Loucy (cell line): ENCODE data around the gene C11orf68.

ENCODE experiments used
- H2AFZ ChIP-seq: fragments of 200-600 bp; sonication (generic); 2 replicates; pipeline ENCODE4 v1.6.0; 2016; ENCODE audit warnings: antibody characterized with exemption, mild to moderate bottlenecking, low read length, moderate library complexity
- H3F3A ChIP-seq: fragments of 200-600 bp; 2 replicates; pipeline ENCODE4 v1.6.0; 2016; ENCODE audit warnings: antibody characterized with exemption, low read depth, mild to moderate bottlenecking
- H3K27me3 ChIP-seq: fragments of 200-600 bp; sonication (generic); 2 replicates; pipeline ENCODE4 v1.6.1; 2014; ENCODE audit warnings: low read length, mild to moderate bottlenecking; ENCODE audit not compliant: insufficient read depth, poor library complexity, severe bottlenecking
- H3K36me3 ChIP-seq: fragments of 200-600 bp; sonication (generic); 2 replicates; pipeline ENCODE4 v1.6.1; 2016; ENCODE audit warnings: low read length; ENCODE audit not compliant: insufficient read depth
- H3K4me1 ChIP-seq: fragments of 200-600 bp; sonication (generic); 2 replicates; pipeline ENCODE4 v1.5.1; 2014; ENCODE audit warnings: low read length, mild to moderate bottlenecking; ENCODE audit not compliant: insufficient read depth, poor library complexity, severe bottlenecking
- H3K4me2 ChIP-seq: fragments of 200-600 bp; sonication (generic); 2 replicates; pipeline ENCODE4 v1.6.0; 2014; ENCODE audit warnings: antibody characterized with exemption, low read length, low read depth, mild to moderate bottlenecking; ENCODE audit not compliant: poor library complexity, severe bottlenecking
- H3K4me3 ChIP-seq: fragments of 200-600 bp; sonication (generic); 2 replicates; pipeline ENCODE4 v1.5.1; 2014; ENCODE audit warnings: low read length, mild to moderate bottlenecking, mixed read lengths; ENCODE audit not compliant: poor library complexity, severe bottlenecking
- H3K79me2 ChIP-seq: fragments of 200-600 bp; sonication (generic); 2 replicates; pipeline ENCODE4 v1.6.1; 2014; ENCODE audit warnings: low read length; ENCODE audit not compliant: insufficient read depth
- H3K9ac ChIP-seq: fragments of 200-600 bp; sonication (generic); 2 replicates; pipeline ENCODE4 v1.6.0; 2014; ENCODE audit warnings: mild to moderate bottlenecking, low read depth, low read length, moderate library complexity; ENCODE audit not compliant: poor library complexity, severe bottlenecking
- H3K9me2 ChIP-seq: fragments of 200-600 bp; sonication (generic); replicated peaks from 2 replicates; pipeline ENCODE4 v1.6.1; 2016; ENCODE audit warnings: low read depth, low read length, mixed read lengths
- H3K9me3 ChIP-seq: fragments of 200-600 bp; sonication (generic); 2 replicates; pipeline ENCODE4 v1.6.1; 2014; ENCODE audit warnings: mild to moderate bottlenecking, antibody characterized with exemption, low read length, low read depth; ENCODE audit not compliant: insufficient read depth
- H4K20me1 ChIP-seq: fragments of 200-600 bp; sonication (generic); 2 replicates; pipeline ENCODE4 v1.6.0; 2014; ENCODE audit warnings: antibody characterized with exemption, low read length, mild to moderate bottlenecking; ENCODE audit not compliant: insufficient read depth, poor library complexity, severe bottlenecking
- CTCF ChIP-seq: fragments of 200-600 bp; sonication (generic); conservative IDR thresholded peaks from 2 replicates; pipeline ENCODE4 v1.5.1; 2014; ENCODE audit warnings: mild to moderate bottlenecking, antibody characterized with exemption, low read length
- EZH2phosphoT487 ChIP-seq: fragments of 200-600 bp; IDR thresholded peaks from 2 replicates; pipeline ENCODE4 v1.6.1; 2018; ENCODE audit warnings: antibody characterized with exemption, mild to moderate bottlenecking, moderate library complexity, borderline replicate concordance

The C11orf68 gene

GRCh38 chr11:65900899-65901180 lies 18.0 kb downstream of the C11orf68 start:
- H3K27me3 ChIP-seq = no peaks in the 10 kb centered on the region
- H3K4me3 ChIP-seq = no peak overlapping the region
- H3K4me2 ChIP-seq = peak overlapping the region; percentile 69
- H3K4me1 ChIP-seq = peaks cover 7% of the 10 kb centered on the region
- 0 out of 2 replicates have a peak overlapping the region, but pooled peaks have one; percentile 53 for H2AFZ ChIP-seq
- H3K9ac ChIP-seq = no peak overlapping the region
- H3K9me3 ChIP-seq = no peaks in the 10 kb centered on the region
- H3K9me2 ChIP-seq = no peaks in the 10 kb centered on the region
- no peaks in the 10 kb centered on the region for H4K20me1 ChIP-seq
- H3K79me2 ChIP-seq = no peaks in the 10 kb centered on the region
- TF ChIP-seq CTCF = no peak
- TF ChIP-seq EZH2phosphoT487 = no peak
- H3K36me3 ChIP-seq = no peaks in the 10 kb centered on the region
- H3F3A ChIP-seq = no peaks in the 10 kb centered on the region

GRCh38 chr11:65900125-65900898 lies 18.6 kb downstream of the C11orf68 start, which contains the start of gene FOSL1:
Gene FOSL1, minus strand, starts transcription at chr11:65900388. Its CDS starts 49 bp downstream, at chr11:65900339.
- Histone ChIP-seq H3K36me3 (no peaks in the 10 kb centered on the region), H3K79me2 (no peaks in the 10 kb centered on the region), H3K4me3 (peak within 1 kb of the TSS; percentile 57), H3K4me1 (peaks cover 7% of the 10 kb centered on the region), H3K9me2 (no peaks in the 10 kb centered on the region), H3K9ac (no peak within 1 kb of the TSS), H3K9me3 (no peaks in the 10 kb centered on the region), H3K4me2 (peak within 1 kb of the TSS; percentile 69), H2AFZ (peak within 1 kb of the TSS; percentile 53; the same call in 1 of the 2 replicates), H3K27me3 (no peaks in the 10 kb centered on the region), H4K20me1 (no peaks in the 10 kb centered on the region), H3F3A (no peaks in the 10 kb centered on the region)
- TF ChIP-seq EZH2phosphoT487 = no peak
- TF ChIP-seq CTCF = no peak

DNA sequence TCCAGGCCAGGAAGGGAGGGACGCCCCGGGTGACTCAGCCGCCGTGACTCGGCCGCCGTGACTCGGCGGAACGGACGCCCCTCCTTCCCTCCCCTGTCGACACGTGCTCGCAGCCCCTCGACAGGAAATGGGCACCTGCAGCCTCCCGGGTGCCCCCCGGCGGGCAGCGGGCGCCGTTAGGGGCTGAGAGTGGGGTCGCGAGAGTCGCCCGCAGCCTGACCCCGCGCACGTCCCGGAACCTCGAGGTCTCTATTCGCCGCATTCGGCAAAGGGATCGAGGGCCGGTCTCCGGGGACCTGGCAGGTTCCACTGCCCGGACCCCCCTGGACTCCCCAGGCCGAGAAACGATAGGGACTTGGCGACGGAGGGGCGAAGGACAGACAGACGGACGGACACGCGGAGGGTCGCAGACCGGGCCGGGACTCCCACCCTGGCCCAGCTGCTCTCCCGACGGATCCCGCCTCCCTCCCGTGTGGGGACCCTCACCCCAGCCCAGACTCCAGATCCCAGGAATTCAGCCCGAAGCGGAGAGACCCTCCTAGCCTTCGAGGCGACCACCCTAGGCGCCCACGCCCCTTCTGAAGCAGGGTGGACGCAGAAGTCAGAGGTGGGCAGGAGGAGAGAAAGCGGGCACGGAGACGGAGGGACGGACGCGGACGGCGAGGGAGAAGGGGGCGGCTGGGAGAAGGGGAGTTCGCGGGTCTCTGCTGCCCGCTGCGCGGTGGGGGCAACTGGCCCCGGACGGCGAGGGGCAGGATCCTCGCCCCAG lies 19.3 kb downstream of the C11orf68 start:
- no peaks in the 10 kb centered on the region for H4K20me1 ChIP-seq
- H3K9me3 ChIP-seq = no peaks in the 10 kb centered on the region
- peak overlapping the region; percentile 57 for H3K4me3 ChIP-seq
- H3K9me2 ChIP-seq = no peaks in the 10 kb centered on the region
- H3K9ac ChIP-seq = no peak overlapping the region
- H3K4me1 ChIP-seq = peaks cover 7% of the 10 kb centered on the region
- H2AFZ ChIP-seq = no peak overlapping the region
- no peaks in the 10 kb centered on the region for H3F3A ChIP-seq
- TF ChIP-seq EZH2phosphoT487 = no peak
- no peak for TF ChIP-seq CTCF
- no peaks in the 10 kb centered on the region for H3K36me3 ChIP-seq
- H3K79me2 ChIP-seq = no peaks in the 10 kb centered on the region
- H3K4me2 ChIP-seq = peak overlapping the region; percentile 69
- H3K27me3 ChIP-seq = no peaks in the 10 kb centered on the region
